ENCODE results near the gene OXSR1.
"Not testable (repeated sequence)": the region's sequence is repeated elsewhere in the genome, so short reads cannot be mapped to it uniquely, and the experiment has no call there.

Gene OXSR1

DNA sequence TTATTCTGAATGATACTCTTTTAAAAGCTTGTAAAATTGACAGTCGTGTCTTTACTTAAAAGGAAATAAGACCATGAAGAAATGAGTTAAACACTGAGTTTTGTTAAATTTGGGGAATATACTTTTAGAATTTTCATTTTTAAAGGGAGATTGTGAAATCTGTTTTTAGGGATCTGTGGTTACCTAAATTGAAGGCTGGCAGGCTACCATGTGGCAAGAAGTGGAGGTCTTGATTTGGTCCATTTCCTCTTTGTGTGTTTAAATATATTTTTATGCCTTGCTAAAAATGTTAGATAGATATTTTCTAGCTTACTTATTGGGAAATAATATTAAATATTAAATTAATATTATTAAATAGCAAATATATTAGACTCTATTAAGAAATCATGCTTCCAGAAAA is 63.7 kb downstream of the OXSR1 start:
- DNase-seq (ENCODE audit: low read depth) = no peak
- H3K4me3 ChIP-seq (ENCODE audit: low read depth, low read length) = no peak overlapping the region
- TF ChIP-seq, protein P1, sequence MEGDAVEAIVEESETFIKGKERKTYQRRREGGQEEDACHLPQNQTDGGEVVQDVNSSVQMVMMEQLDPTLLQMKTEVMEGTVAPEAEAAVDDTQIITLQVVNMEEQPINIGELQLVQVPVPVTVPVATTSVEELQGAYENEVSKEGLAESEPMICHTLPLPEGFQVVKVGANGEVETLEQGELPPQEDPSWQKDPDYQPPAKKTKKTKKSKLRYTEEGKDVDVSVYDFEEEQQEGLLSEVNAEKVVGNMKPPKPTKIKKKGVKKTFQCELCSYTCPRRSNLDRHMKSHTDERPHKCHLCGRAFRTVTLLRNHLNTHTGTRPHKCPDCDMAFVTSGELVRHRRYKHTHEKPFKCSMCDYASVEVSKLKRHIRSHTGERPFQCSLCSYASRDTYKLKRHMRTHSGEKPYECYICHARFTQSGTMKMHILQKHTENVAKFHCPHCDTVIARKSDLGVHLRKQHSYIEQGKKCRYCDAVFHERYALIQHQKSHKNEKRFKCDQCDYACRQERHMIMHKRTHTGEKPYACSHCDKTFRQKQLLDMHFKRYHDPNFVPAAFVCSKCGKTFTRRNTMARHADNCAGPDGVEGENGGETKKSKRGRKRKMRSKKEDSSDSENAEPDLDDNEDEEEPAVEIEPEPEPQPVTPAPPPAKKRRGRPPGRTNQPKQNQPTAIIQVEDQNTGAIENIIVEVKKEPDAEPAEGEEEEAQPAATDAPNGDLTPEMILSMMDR (IDR thresholded peaks at IDR 0.05; ENCODE audit: insufficient read depth, low read depth, low read length, missing control alignments) = no peak

DNA sequence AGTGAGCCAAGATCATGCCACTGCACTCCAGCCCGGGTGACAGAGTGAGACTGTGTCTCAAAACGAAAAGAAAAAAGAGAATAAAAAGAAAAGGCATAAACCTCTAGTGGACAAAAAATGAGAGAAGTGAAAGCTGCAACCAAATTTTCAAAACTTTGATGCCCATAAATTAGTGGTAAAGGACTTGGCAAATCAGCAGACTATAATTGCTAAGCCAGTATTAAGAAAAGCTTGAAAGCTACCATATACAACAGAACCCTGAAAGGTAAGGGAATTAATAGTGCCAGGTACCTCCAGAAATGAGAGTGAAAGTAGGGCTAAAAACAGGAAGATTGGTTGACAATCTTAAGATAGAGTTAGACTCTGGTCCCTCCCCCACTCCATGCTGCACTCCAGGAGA is 67.4 kb downstream of the OXSR1 start:
- TF ChIP-seq, protein P1 (IDR thresholded peaks at IDR 0.05; ENCODE audit: insufficient read depth, low read depth, low read length, missing control alignments) = no peak
- DNase-seq (ENCODE audit: low read depth) = no peak
- no peak overlapping the region for H3K4me3 ChIP-seq (ENCODE audit: low read depth, low read length)

DNA sequence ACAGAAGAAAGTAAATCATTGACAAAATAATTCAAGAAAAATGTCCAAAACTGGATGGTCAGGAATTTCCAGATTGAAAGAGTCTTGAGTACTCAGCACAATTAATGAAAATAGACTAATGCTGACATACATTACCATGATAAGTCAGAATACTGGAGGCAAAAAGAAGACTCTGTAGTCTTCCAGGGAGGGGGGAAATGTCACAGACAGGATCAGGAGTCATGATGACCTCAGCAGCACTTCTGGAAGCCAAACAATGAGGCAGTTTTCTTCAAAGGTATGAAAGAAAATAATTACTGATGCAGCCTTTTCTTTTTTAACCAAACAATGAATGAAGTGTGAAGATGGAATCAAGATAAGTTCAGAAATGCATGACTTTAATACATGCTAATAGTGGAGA is 70.1 kb downstream of the OXSR1 start:
- no peak for DNase-seq (ENCODE audit: low read depth)
- TF ChIP-seq, protein P1 (IDR thresholded peaks at IDR 0.05; ENCODE audit: insufficient read depth, low read depth, low read length, missing control alignments) = no peak
- H3K4me3 ChIP-seq (ENCODE audit: low read depth, low read length) = no peak overlapping the region

DNA sequence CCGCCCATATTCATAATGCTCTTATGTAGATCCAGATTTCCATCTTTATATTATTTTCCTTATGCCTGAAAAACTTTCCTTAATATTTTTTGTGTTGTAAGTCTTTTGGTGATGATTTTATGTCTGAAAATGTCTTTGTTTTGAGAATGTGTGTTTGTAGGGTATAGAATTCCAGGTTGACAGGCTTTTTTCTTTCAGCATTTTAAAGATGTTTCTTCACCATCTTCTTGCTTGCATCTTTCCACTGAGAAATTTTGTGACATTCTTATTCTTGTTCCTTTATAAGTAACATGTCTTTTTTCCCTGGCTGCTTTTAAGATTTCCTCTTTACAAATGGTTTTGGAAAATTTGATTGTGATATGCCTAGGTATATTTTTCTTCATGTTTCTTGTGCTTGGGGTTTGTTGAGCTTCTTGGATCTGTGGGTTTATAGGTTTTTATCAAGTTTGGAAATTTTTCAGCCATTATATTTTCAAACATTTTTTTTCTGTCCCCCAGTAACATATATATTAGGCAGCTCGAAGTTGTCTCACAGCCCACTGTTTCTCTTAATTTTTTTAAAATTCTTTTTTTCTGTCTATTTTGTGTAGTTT is 73.2 kb downstream of the OXSR1 start:
- H3K4me3 ChIP-seq (ENCODE audit: low read depth, low read length) = no peak overlapping the region
- TF ChIP-seq, protein P1 (IDR thresholded peaks at IDR 0.05; ENCODE audit: insufficient read depth, low read depth, low read length, missing control alignments) = no peak

DNA sequence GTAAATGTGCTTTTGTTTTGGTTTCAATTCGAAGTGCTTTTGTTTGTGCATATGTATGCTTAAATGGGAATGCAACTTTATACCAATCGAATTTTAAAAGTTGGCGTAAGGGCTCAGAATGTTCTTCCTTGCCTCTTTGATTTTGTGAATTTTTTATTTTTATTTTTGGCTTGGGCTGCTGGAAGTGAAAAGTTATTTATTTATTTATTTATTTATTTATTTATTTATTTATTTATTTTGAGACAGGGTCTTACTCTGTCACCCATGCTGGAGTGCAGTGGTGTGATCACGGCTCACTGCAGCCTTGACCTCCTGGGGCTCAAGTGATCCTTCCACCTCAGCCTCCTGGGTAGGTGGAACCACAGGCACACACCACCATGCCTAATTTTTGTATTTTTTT is 77.5 kb downstream of the OXSR1 start:
- not testable (repeated sequence) for DNase-seq (ENCODE audit: low read depth)

More for the DNA sequence above, 73.2 kb downstream of the OXSR1 start:
- no peak for DNase-seq (ENCODE audit: low read depth)

DNA sequence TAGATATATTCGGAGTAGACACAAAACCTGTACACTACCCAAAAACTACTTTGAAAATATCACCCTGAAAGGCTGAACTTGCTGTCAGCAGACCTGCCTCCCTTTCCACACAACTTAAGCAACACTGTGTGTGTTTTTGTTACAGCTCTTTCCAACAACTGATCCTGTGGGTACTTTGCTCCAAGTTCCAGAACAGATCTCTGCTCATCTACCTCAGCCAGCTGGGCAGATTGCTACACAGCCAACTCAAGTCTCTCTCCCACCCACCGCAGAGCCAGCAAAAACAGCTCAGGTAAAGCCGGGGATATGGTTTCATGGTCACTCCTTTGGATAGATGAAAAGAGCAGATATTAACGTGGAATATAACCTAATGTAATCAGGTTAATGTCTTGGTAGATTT is 80.6 kb downstream of the OXSR1 start:
- TF ChIP-seq, protein P1 (IDR thresholded peaks at IDR 0.05; ENCODE audit: insufficient read depth, low read depth, low read length, missing control alignments) = no peak
- no peak for DNase-seq (ENCODE audit: low read depth)

More for the DNA sequence above, 77.5 kb downstream of the OXSR1 start:
- not testable (repeated sequence) for H3K4me3 ChIP-seq (ENCODE audit: low read depth, low read length)

DNA sequence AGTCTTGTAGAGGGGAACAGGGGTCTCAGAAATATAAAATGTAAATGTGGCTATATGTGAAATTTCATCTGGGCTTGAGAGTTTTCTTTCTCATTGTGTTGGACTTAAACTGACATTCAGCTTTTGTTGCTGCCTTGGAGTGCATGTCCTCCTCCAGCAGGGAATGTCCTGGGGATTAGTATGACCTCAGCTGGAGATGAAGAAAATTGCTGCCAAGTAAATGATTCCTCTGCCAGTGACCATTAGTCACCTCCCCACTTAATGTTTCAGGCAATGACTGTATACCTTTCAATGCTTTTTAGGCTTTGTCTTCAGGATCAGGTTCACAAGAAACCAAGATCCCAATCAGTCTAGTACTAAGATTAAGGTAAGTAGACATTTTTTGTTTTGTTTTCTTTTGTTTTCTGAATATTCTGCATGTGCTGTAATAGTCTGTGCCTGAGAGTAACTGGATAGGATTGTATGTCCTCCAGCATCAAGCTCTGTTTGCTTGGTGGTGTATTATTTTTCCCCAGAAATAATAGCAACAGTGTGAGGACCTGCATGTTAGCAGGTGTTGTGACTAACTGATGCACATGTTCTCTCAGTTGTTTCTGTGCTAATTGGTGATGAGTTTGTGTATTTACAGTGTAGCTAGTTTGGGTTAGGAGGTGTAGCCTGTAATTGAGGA is 82.2 kb downstream of the OXSR1 start:
- H3K4me3 ChIP-seq (ENCODE audit: low read depth, low read length) = no peak overlapping the region
- no peak for DNase-seq (ENCODE audit: low read depth)
- TF ChIP-seq, protein P1 (IDR thresholded peaks at IDR 0.05; ENCODE audit: insufficient read depth, low read depth, low read length, missing control alignments) = no peak

More for the DNA sequence above, 80.6 kb downstream of the OXSR1 start:
- H3K4me3 ChIP-seq (ENCODE audit: low read depth, low read length) = no peak overlapping the region

All from GM12865 (cell line).